ENCODE data around the gene THSD7A.

The THSD7A gene

GRCh38 chr7:11831736-11832495 lies at the start of gene THSD7A:
TSS of gene THSD7A (minus strand) at chr7:11832198. CDS start at chr7:11831946, 252 bp downstream.
- H3K27ac ChIP-seq, result peak within 1 kb of the TSS; percentile 2; the same call in 1 of the 2 replicates
- TF ChIP-seq CTCF (conservative IDR thresholded peaks at IDR 0.05), result peak; percentile 64
- no peak for TF ChIP-seq ZFX (IDR thresholded peaks at IDR 0.05)

- TF ChIP-seq CTCF (conservative IDR thresholded peaks at IDR 0.05) (no peak), ZFX (IDR thresholded peaks at IDR 0.05) (no peak)
- H3K27ac ChIP-seq, result no peak overlapping the region
Observed at GRCh38 chr7:11881680-11882079, 49.7 kb upstream of the THSD7A start.

GRCh38 chr7:11875635-11876034 lies 43.6 kb upstream of the THSD7A start:
- no peak overlapping the region for H3K27ac ChIP-seq
- no peak for TF ChIP-seq ZFX (IDR thresholded peaks at IDR 0.05)

GRCh38 chr7:11865671-11866070 lies 33.7 kb upstream of the THSD7A start:
- no peak for TF ChIP-seq CTCF (conservative IDR thresholded peaks at IDR 0.05)
- H3K27ac ChIP-seq, result no peak overlapping the region

- H3K27ac ChIP-seq, result no peak overlapping the region
- TF ChIP-seq CTCF (conservative IDR thresholded peaks at IDR 0.05), result no peak
- TF ChIP-seq ZFX (IDR thresholded peaks at IDR 0.05), result no peak
Observed at GRCh38 chr7:11858622-11859302, 26.8 kb upstream of the THSD7A start.

- H3K27ac ChIP-seq, result no peak overlapping the region
- TF ChIP-seq ZFX (IDR thresholded peaks at IDR 0.05) (no peak), CTCF (conservative IDR thresholded peaks at IDR 0.05) (no peak)
Observed at GRCh38 chr7:11858026-11858425, 26.0 kb upstream of the THSD7A start.

- TF ChIP-seq CTCF (conservative IDR thresholded peaks at IDR 0.05) (no peak), ZFX (IDR thresholded peaks at IDR 0.05) (no peak)
- no peak overlapping the region for H3K27ac ChIP-seq
Observed at GRCh38 chr7:11848251-11848650, 16.3 kb upstream of the THSD7A start.

Data from C4-2B (cell line).